DOHH2 (cell line): ENCODE results near the gene ZNF410.
"Not testable (repeated sequence)": the region's sequence is repeated elsewhere in the genome, so short reads cannot be mapped to it uniquely, and the experiment has no call there.

Experiments
- H3F3A ChIP-seq: fragments of 200-600 bp; sonication (generic), shearing (Covaris generic); 2 replicates; pipeline ENCODE4 v1.6.0; 2016; ENCODE audit warnings: antibody characterized with exemption, mild to moderate bottlenecking; ENCODE audit not compliant: control insufficient read depth, insufficient read depth
- H3K27ac ChIP-seq: fragments of 200-600 bp; sonication (generic); 2 replicates; pipeline ENCODE4 v1.5.1; 2014; ENCODE audit warnings: low read depth, mild to moderate bottlenecking, low read length, moderate library complexity
- H3K27me3 ChIP-seq: fragments of 200-600 bp; sonication (generic); 2 replicates; pipeline ENCODE4 v1.6.1; 2014; ENCODE audit warnings: mild to moderate bottlenecking, low read length, mixed read lengths; ENCODE audit not compliant: control insufficient read depth
- H3K36me3 ChIP-seq: fragments of 200-600 bp; sonication (generic); 2 replicates; pipeline ENCODE4 v1.6.1; 2014; ENCODE audit warnings: mild to moderate bottlenecking, low read length, moderate library complexity, mixed read lengths; ENCODE audit not compliant: control insufficient read depth
- H3K4me1 ChIP-seq: fragments of 200-600 bp; sonication (generic); 2 replicates; pipeline ENCODE4 v1.6.1; 2014; ENCODE audit warnings: mild to moderate bottlenecking, low read length, mixed read lengths; ENCODE audit not compliant: control insufficient read depth
- H3K4me2 ChIP-seq: fragments of 200-600 bp; sonication (generic); 2 replicates; pipeline ENCODE4 v1.6.0; 2014; ENCODE audit warnings: mild to moderate bottlenecking, low read length, moderate library complexity
- H3K4me3 ChIP-seq: fragments of 200-600 bp; sonication (generic); 2 replicates; pipeline ENCODE4 v1.5.1; 2014; ENCODE audit warnings: mild to moderate bottlenecking, low read length, mixed read lengths
- H3K79me2 ChIP-seq: fragments of 200-600 bp; sonication (generic); 2 replicates; pipeline ENCODE4 v1.6.1; 2014; ENCODE audit warnings: mild to moderate bottlenecking, low read length, mixed read lengths; ENCODE audit not compliant: control insufficient read depth
- H3K9me2 ChIP-seq: fragments of 200-600 bp; sonication (generic); replicated peaks from 2 replicates; pipeline ENCODE4 v1.6.1; 2014; ENCODE audit warnings: mild to moderate bottlenecking, low read length, mixed read lengths; ENCODE audit not compliant: control insufficient read depth
- H3K9me3 ChIP-seq: fragments of 200-600 bp; sonication (generic); 2 replicates; pipeline ENCODE4 v1.6.1; 2014; ENCODE audit warnings: antibody characterized with exemption, low read length, mixed read lengths; ENCODE audit not compliant: control insufficient read depth, insufficient read depth
- H4K20me1 ChIP-seq: fragments of 200-600 bp; sonication (generic); 2 replicates; pipeline ENCODE4 v1.6.0; 2014; ENCODE audit warnings: low read depth, mild to moderate bottlenecking, antibody characterized with exemption, low read length, moderate library complexity; ENCODE audit not compliant: control insufficient read depth, insufficient read depth
- CTCF ChIP-seq: fragments of 200-600 bp; sonication (generic); IDR thresholded peaks from one replicate; pipeline ENCODE4 v1.5.1; 2014; ENCODE audit warnings: antibody characterized with exemption, mild to moderate bottlenecking, low read depth, low read length; ENCODE audit not compliant: poor library complexity, severe bottlenecking
- EZH2phosphoT487 ChIP-seq: fragments of 200-600 bp; sonication (generic); IDR thresholded peaks from 2 replicates; pipeline ENCODE4 v1.6.1; 2017; ENCODE audit warnings: borderline replicate concordance, mild to moderate bottlenecking, antibody characterized with exemption, low read length, moderate library complexity, mixed read lengths

The ZNF410 gene

GRCh38 chr14:73886449-73887317 lies at the start of gene ZNF410:
ZNF410 (plus strand) TSS chr14:73886859; CDS start chr14:73892176, 5,317 bp downstream.
- peak within 1 kb of the TSS; percentile 88 for H3K4me3 ChIP-seq
- no peaks in the 10 kb centered on the region for H4K20me1 ChIP-seq
- H3K79me2 ChIP-seq, result peaks cover 71% of the 10 kb centered on the region
- H3K4me2 ChIP-seq, result peak within 1 kb of the TSS; percentile 61
- no peaks in the 10 kb centered on the region for H3K27me3 ChIP-seq
- TF ChIP-seq EZH2phosphoT487, result no peak
- no peak for TF ChIP-seq CTCF
- no peaks in the 10 kb centered on the region for H3F3A ChIP-seq
- H3K4me1 ChIP-seq, result peaks cover 33% of the 10 kb centered on the region
- peaks cover 12% of the 10 kb centered on the region for H3K36me3 ChIP-seq
- no peaks in the 10 kb centered on the region for H3K9me3 ChIP-seq
- peak within 1 kb of the TSS; percentile 71 for H3K27ac ChIP-seq
- no peaks in the 10 kb centered on the region for H3K9me2 ChIP-seq

GRCh38 chr14:73838293-73839034 lies 48.2 kb upstream of the ZNF410 start:
- not testable (repeated sequence) for H3K27me3 ChIP-seq, H4K20me1 ChIP-seq, H3K9me2 ChIP-seq, H3K4me1 ChIP-seq, H3K9me3 ChIP-seq, H3K36me3 ChIP-seq, H3K4me2 ChIP-seq, H3K27ac ChIP-seq, H3F3A ChIP-seq, H3K4me3 ChIP-seq, H3K79me2 ChIP-seq

GRCh38 chr14:73842201-73842600 lies 44.5 kb upstream of the ZNF410 start:
- TF ChIP-seq EZH2phosphoT487 (no peak), CTCF (no peak)
- Histone ChIP-seq H3K9me3 (no peaks in the 10 kb centered on the region), H3F3A (no peaks in the 10 kb centered on the region), H4K20me1 (no peaks in the 10 kb centered on the region), H3K27ac (no peak overlapping the region), H3K27me3 (no peaks in the 10 kb centered on the region; the same call in 1 of the 2 replicates), H3K4me1 (no peaks in the 10 kb centered on the region), H3K4me2 (no peak overlapping the region), H3K36me3 (no peaks in the 10 kb centered on the region), H3K9me2 (no peaks in the 10 kb centered on the region), H3K79me2 (no peaks in the 10 kb centered on the region), H3K4me3 (no peak overlapping the region)

- Histone ChIP-seq H3K36me3 (no peaks in the 10 kb centered on the region), H3K9me2 (no peaks in the 10 kb centered on the region), H3K4me2 (no peak overlapping the region), H3K4me1 (no peaks in the 10 kb centered on the region), H3K27ac (no peak overlapping the region), H4K20me1 (no peaks in the 10 kb centered on the region), H3F3A (no peaks in the 10 kb centered on the region), H3K9me3 (no peaks in the 10 kb centered on the region), H3K4me3 (no peak overlapping the region), H3K79me2 (no peaks in the 10 kb centered on the region), H3K27me3 (no peaks in the 10 kb centered on the region; the same call in 1 of the 2 replicates)
- no peak for TF ChIP-seq CTCF
- no peak for TF ChIP-seq EZH2phosphoT487
These were observed 43.8 kb upstream of the ZNF410 start for GRCh38 chr14:73842851-73843250.
